ENCODE results near the gene FHIP2A. TPM values are rescaled to one million over a fixed set of nuclear protein-coding genes. Genes with fewer than 3 reads are reported as not detected.
"Not testable (repeated sequence)": the region's sequence is repeated elsewhere in the genome, so short reads cannot be mapped to it uniquely, and the experiment has no call there.

FHIP2A gene
- polyA plus RNA-seq, 1 donor from 2014 or later: 30.7 TPM

GRCh38 chr10:114772496-114773196, 48.9 kb upstream of the FHIP2A start:
- no peaks in the 10 kb centered on the region for H4K20me1 ChIP-seq (ENCODE audit: insufficient read depth)
- no peak overlapping the region for H3K4me2 ChIP-seq (ENCODE audit: low read length)
- H3K79me2 ChIP-seq (replicated peaks; ENCODE audit: insufficient read depth, low read length): no peaks in the 10 kb centered on the region

GRCh38 chr10:114773197-114773532, 48.4 kb upstream of the FHIP2A start:
- Histone ChIP-seq H3K9me2 (ENCODE audit: insufficient read depth, low read length) (no peaks in the 10 kb centered on the region), H3K79me2 (replicated peaks; ENCODE audit: insufficient read depth, low read length) (no peaks in the 10 kb centered on the region), H3K9me3 (ENCODE audit: low read length) (no peaks in the 10 kb centered on the region), H3K27me3 (ENCODE audit: insufficient read depth, low read depth, low read length) (peaks cover 18% of the 10 kb centered on the region), H3K36me3 (ENCODE audit: insufficient read depth, low read length) (no peaks in the 10 kb centered on the region), H3K27ac (ENCODE audit: low read length) (no peak overlapping the region), H3K4me3 (ENCODE audit: low read length) (no peak overlapping the region), H4K20me1 (ENCODE audit: insufficient read depth) (no peaks in the 10 kb centered on the region), H2AFZ (ENCODE audit: low read depth, low read length) (no peak overlapping the region), H3K9ac (ENCODE audit: low read length) (no peak overlapping the region), H3K4me2 (ENCODE audit: low read length) (no peak overlapping the region), H3F3A (ENCODE audit: insufficient read depth, low read length, poor library complexity, severe bottlenecking) (no peaks in the 10 kb centered on the region)
- no peak for TF ChIP-seq EZH2 (IDR thresholded peaks at IDR 0.05; ENCODE audit: borderline replicate concordance, insufficient read depth, low read length, poor library complexity, severe bottlenecking)
- no peak for TF ChIP-seq CTCF (IDR thresholded peaks at IDR 0.05; ENCODE audit: poor library complexity, severe bottlenecking)
- no peak for TF ChIP-seq EP300 (conservative IDR thresholded peaks at IDR 0.05; ENCODE audit: poor library complexity, severe bottlenecking)
- no peak for TF ChIP-seq POLR2AphosphoS5 (IDR thresholded peaks at IDR 0.05)
- no peak for TF ChIP-seq MXI1 (conservative IDR thresholded peaks at IDR 0.05; ENCODE audit: poor library complexity, severe bottlenecking)
- no peak for TF ChIP-seq RAD21 (conservative IDR thresholded peaks at IDR 0.05)

More at GRCh38 chr10:114772496-114773196, 48.9 kb upstream of the FHIP2A start:
- H3K9me2 ChIP-seq (ENCODE audit: insufficient read depth, low read length): no peaks in the 10 kb centered on the region
- H2AFZ ChIP-seq (ENCODE audit: low read depth, low read length): no peak overlapping the region
- no peaks in the 10 kb centered on the region for H3F3A ChIP-seq (ENCODE audit: insufficient read depth, low read length, poor library complexity, severe bottlenecking)
- TF ChIP-seq EZH2 (IDR thresholded peaks at IDR 0.05; ENCODE audit: borderline replicate concordance, insufficient read depth, low read length, poor library complexity, severe bottlenecking): no peak
- no peak for TF ChIP-seq SMC3 (conservative IDR thresholded peaks at IDR 0.05; ENCODE audit: poor library complexity)
- TF ChIP-seq RAD21 (conservative IDR thresholded peaks at IDR 0.05): no peak
- TF ChIP-seq CTCF (IDR thresholded peaks at IDR 0.05; ENCODE audit: poor library complexity, severe bottlenecking): no peak
- no peak for TF ChIP-seq MXI1 (conservative IDR thresholded peaks at IDR 0.05; ENCODE audit: poor library complexity, severe bottlenecking)
- TF ChIP-seq TAF1 (IDR thresholded peaks at IDR 0.05; ENCODE audit: low read depth): no peak
- TF ChIP-seq EP300 (conservative IDR thresholded peaks at IDR 0.05; ENCODE audit: poor library complexity, severe bottlenecking): no peak
- no peak for TF ChIP-seq POLR2AphosphoS5 (IDR thresholded peaks at IDR 0.05)
- no peak for TF ChIP-seq REST (IDR thresholded peaks at IDR 0.05; ENCODE audit: borderline replicate concordance)
- H3K4me3 ChIP-seq (ENCODE audit: low read length): no peak overlapping the region
- no peaks in the 10 kb centered on the region for H3K36me3 ChIP-seq (ENCODE audit: insufficient read depth, low read length)
- H3K9ac ChIP-seq (ENCODE audit: low read length): no peak overlapping the region
- no peaks in the 10 kb centered on the region for H3K9me3 ChIP-seq (ENCODE audit: low read length)
- peaks cover 20% of the 10 kb centered on the region for H3K27me3 ChIP-seq (ENCODE audit: insufficient read depth, low read depth, low read length)
- no peak overlapping the region for H3K27ac ChIP-seq (ENCODE audit: low read length)

GRCh38 chr10:114775082-114775481, 46.5 kb upstream of the FHIP2A start:
- H3K79me2 ChIP-seq (replicated peaks; ENCODE audit: insufficient read depth, low read length); H3K9me2 ChIP-seq (ENCODE audit: insufficient read depth, low read length); H3K36me3 ChIP-seq (ENCODE audit: insufficient read depth, low read length); H3F3A ChIP-seq (ENCODE audit: insufficient read depth, low read length, poor library complexity, severe bottlenecking); H3K9me3 ChIP-seq (ENCODE audit: low read length); H3K4me3 ChIP-seq (ENCODE audit: low read length); H3K9ac ChIP-seq (ENCODE audit: low read length); H3K27me3 ChIP-seq (ENCODE audit: insufficient read depth, low read depth, low read length); H4K20me1 ChIP-seq (ENCODE audit: insufficient read depth); H2AFZ ChIP-seq (ENCODE audit: low read depth, low read length); H3K4me2 ChIP-seq (ENCODE audit: low read length); H3K27ac ChIP-seq (ENCODE audit: low read length): not testable (repeated sequence)
